GM10248 (cell line): Measurements from ENCODE around the gene CAMTA1.

Experiments used
- CTCF ChIA-PET: fragments of 300-600 bp; sonication (Branson Sonifier 250); formaldehyde crosslinking; extraction: SDS; loops from one replicate; lab custom pipeline; 2021; ENCODE audit warnings: antibody characterized with exemption; lab: Yijun Ruan, JAX
- POLR2A ChIA-PET: fragments of 350-650 bp; sonication (Branson Sonifier 250); formaldehyde crosslinking; extraction: SDS; loops from one replicate; lab custom pipeline; 2020; ENCODE audit warnings: antibody characterized with exemption; lab: Yijun Ruan, JAX
- DNase-seq: peaks from one replicate; pipeline ENCODE4 v3.0.0; 2012; ENCODE audit errors: extremely low spot score
- TF ChIP-seq, protein P1 (sequence below): IDR thresholded peaks from 2 replicates; pipeline ENCODE4 v1.5.1; 2012; ENCODE audit warnings: mild to moderate bottlenecking, low read depth; ENCODE audit errors: extremely low read depth, missing control alignments, control extremely low read depth

The CAMTA1 gene

DNA sequence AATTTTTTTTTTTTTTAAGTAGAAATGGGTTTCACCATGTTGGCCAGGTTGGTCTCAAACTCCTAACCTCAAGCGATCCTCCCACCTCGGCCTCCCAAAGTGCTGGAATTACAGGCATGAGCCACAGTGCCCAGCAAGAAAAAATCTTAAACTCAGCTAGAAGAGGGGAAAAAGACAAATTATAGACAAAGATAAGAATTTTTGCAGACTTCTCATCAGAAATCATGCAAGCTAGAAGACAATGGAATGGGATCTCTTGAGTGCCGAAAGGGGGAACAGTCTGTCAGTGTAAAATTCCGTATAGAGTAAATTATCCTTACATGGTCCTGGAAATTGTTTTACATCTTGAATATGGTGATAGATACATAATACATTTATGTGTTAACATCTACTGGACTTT is 294.4 kb downstream of the CAMTA1 start:
- TF ChIP-seq, protein P1, sequence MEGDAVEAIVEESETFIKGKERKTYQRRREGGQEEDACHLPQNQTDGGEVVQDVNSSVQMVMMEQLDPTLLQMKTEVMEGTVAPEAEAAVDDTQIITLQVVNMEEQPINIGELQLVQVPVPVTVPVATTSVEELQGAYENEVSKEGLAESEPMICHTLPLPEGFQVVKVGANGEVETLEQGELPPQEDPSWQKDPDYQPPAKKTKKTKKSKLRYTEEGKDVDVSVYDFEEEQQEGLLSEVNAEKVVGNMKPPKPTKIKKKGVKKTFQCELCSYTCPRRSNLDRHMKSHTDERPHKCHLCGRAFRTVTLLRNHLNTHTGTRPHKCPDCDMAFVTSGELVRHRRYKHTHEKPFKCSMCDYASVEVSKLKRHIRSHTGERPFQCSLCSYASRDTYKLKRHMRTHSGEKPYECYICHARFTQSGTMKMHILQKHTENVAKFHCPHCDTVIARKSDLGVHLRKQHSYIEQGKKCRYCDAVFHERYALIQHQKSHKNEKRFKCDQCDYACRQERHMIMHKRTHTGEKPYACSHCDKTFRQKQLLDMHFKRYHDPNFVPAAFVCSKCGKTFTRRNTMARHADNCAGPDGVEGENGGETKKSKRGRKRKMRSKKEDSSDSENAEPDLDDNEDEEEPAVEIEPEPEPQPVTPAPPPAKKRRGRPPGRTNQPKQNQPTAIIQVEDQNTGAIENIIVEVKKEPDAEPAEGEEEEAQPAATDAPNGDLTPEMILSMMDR, result no peak
- DNase-seq, result no peak
- CTCF ChIA-PET, result interaction anchor here (1.7 to 2.5 kb wide), 2 partner anchors 9 to 37 kb away, joined by 6 to 14 read pairs; no protein-coding TSS in a partner anchor
- POLR2A ChIA-PET, result no interaction called here

DNA sequence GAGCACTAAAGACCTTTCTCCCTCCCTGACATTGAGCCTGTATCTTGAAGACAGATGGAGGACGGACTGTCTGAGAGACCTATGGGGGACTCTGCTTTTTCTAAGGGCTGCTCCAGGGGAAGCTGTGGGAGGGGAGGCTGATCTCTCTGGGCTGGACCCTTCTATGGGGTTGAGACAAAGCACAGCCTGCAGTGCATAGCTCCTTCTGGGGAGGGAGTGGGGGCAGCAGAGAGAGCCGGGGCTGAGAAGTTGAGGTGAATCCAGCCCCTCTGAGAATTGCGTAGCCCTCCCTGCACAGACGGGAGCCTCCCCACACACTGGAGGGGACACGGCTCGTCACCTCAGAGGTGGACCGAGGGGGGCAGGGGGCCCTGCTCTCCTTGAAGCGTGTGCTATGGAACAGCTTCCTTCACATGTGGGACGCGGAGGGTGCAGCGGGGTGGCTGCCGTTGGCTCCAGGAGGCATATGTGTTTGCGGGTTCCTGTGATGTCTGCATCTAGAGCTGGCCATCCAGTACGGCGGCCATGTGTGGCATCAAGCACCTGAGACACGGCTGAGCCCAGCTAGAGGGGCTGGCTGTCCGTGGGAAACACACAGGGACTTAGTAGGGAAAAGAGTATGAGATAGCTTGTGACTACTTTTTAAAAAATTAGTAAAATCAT is 299.1 kb downstream of the CAMTA1 start:
- TF ChIP-seq, protein P1, result no peak
- POLR2A ChIA-PET, result no interaction called here
- DNase-seq, result no peak
- CTCF ChIA-PET, result interaction anchor here (8.0 kb wide), 1 partner anchor 14 kb away, joined by 40 read pairs; no protein-coding TSS in a partner anchor

DNA sequence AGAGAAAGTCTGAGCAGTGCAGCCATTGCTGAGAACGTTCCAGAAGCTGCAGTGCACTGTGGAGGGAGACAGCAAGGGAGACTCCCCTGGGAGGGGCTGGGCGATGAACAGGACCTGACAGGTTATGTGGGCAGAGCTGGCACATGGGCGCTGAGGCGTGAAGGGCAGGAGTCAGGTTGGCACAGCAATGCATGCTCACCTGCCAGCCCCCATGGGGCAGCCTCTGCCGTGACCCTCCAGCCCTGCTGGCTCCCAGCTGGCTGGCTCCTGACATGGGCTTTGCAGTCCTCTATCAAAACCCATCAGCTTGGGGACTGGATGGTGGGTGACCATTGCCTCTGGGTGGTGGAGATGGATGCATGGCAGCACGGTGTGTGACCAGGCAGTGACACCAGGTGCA is 300.3 kb downstream of the CAMTA1 start:
- TF ChIP-seq, protein P1, result no peak
- CTCF ChIA-PET, result interaction anchor here (1.1 to 8.0 kb wide), 2 partner anchors 15 to 43 kb away, joined by 3 to 40 read pairs; no protein-coding TSS in a partner anchor
- POLR2A ChIA-PET, result no interaction called here
- DNase-seq, result no peak

DNA sequence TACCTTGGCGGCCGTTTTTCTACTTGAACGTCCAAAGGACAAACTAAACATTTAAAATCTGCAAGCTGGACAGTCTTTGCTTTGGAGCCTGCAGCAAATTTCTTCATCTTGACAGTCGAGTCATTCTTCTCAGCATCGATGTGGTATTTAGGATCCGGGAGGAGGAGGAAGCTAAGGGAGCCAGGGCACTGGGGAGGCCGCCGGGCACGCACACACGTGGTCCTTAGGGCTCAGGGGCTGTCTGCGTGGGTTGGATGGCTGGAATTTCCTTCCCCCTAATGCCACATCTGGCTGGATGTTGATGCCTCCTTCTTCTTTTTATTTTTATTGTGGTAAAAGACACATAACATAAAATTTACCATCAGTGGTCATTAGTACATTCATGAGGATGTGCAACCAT is 300.9 kb downstream of the CAMTA1 start:
- no peak for DNase-seq
- TF ChIP-seq, protein P1, result no peak
- ChIA-PET CTCF (interaction anchor here (1.1 to 8.0 kb wide), 2 partner anchors 16 to 44 kb away, joined by 3 to 40 read pairs; no protein-coding TSS in a partner anchor), POLR2A (no interaction called here)

DNA sequence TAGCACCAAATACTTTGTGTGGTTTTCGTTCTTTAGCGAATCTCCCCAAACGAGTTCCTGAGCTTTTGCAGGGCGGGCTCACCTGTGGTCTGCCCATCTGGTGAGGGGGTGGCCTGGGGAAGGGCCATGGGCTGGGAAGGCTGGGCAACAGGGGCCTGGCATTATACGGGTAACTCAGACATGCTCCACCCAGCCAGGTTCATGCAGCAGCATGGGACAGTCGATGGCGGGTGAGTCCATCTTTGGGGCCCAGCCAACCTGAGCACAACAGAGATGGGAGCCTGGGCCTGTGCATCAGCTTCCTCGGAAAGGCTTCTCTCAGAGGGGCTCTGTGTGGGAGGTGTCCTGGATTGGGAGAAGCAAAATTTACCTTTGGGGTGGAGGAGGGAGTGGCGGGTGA is 302.6 kb downstream of the CAMTA1 start:
- POLR2A ChIA-PET, result no interaction called here
- DNase-seq, result no peak
- TF ChIP-seq, protein P1, result no peak
- CTCF ChIA-PET, result interaction anchor here (1.1 to 8.0 kb wide), 2 partner anchors 17 to 368 kb away, joined by 3 to 40 read pairs; no protein-coding TSS in a partner anchor

DNA sequence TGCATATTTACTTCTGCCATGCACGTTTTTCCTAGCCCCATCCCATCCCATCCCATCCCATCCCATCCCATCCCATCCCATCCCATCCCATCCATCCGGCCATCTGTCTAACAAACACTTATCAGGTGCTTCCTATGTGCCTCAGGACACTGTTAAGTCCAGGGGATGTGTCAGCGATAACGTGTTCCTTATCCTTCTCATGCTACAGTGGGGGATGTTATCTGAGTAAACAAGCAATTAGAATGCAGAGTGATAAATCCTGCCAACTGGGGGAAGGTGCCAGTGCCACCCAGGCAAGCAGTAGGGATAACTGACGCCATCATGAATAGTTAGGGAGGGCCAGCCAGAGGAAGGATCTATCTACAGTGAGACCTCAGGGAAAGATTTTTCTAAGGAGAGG is 304.2 kb downstream of the CAMTA1 start:
- TF ChIP-seq, protein P1, result no peak
- ChIA-PET POLR2A (no interaction called here), CTCF (interaction anchor here (0.7 kb wide), 1 partner anchor 20 kb away, joined by 4 read pairs; no protein-coding TSS in a partner anchor)
- DNase-seq, result no peak
